SIG-M5 treated with dmso at 0.1 percent for 504 hours (cell line): ENCODE data around the gene B3GNT2.

Source experiments
- DNase-seq: peaks from one replicate; lab custom pipeline; 2025; ENCODE audit not compliant: unreplicated experiment; lab: John Stamatoyannopoulos, UW

Gene B3GNT2

DNA sequence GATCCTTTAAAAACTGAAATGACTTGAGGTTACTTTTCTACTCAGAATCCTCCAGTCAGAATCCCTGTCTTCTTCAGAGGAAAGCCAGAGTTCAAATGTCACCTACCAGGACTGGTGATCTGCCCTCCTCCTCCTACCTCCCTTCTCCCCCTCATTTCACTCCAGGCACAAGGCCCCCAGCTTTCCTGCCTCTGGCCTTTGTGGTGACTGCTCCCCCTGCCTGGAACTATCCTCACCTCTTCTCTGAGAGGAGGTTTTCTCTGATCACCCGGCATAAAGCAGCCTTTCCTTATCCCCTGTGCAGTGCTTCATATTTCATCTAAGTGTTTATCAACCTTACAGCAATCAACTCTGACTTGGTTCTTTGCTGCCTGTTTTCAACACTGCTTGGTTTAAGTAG lies 6.8 kb downstream of the B3GNT2 start:
- no peak for DNase-seq

DNA sequence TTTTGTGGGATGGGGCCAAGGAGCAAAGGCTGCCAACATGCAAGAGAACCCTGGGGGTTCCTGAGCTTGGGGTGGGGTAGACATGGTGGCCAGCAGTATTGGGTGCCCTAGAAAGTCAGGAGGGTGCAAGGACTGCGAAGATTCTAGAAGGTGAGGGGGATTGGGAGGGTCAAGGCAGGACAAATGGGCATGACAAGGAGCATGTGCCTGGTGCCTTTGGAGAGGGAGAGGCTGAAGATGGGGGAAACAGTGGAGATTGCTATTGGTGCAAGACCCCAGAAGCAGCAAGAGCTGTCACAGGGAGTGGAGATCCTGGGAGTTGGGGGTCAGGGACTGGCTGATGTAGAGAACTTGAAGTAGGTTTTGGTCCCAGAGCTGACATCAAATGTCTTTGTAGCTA lies 7.5 kb downstream of the B3GNT2 start:
- no peak for DNase-seq

DNA sequence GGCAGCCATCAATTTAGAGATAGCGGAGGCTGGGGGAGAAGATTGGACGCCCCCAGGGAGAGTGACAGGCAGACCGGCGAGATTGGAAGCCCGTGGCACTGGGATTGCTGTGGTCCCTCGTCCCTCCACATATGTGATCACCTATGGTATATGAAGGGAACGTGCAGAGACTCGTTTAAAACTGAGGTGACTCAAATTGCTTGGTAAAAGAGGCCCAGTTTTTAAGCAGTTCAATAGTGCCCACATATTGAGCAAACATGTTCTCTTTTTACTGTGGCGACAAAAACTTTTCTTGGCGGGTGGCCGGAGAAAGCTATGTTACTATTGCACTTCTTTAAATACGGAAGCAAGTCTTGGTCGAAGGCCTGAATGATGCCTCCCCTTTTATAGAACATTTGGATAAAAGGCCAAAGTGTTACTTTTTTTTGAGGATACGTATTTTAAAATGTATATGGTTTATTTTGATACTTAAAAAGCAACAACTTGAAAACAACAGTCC lies 9.1 kb downstream of the B3GNT2 start:
- DNase-seq, result peak; percentile 27

DNA sequence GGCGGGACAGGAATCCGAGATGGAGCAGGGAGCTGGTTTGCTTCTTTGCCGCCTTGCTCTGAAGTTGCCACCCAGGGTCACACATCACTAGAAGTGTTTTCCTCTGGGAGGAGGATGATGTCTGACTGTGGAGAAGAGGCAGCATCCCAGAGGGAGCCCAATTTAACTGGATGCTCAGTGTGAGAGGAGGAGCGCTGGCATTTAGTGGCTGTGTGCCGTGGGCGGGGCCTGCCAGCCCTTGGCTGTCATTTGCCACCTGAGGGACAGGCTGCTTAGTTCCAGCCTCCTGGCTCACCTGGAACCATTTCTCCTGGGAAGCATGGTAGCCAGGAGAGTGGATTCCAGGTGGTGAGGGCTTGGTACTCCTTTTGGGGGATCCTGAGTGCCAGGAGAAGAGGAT lies 9.6 kb downstream of the B3GNT2 start:
- DNase-seq, result no peak

DNA sequence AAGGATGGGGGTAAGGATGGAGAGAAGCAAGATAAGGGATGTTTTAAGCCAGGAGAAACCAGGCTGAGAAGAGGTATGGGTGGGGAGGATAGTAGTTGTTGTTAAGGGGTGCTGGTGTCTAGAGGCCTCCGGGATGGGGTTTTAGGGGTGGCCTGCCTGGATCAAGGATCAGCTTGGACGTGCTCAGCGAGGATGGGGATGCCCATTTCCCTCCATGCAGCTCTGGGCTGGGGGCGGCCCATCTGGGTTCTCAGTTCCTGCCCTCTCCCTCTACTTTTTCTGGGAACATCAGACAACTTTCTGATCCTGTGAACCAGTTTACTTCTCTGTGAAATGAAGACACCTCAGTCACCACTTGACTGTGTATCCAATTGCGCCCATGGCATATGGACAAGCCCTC lies 10.1 kb downstream of the B3GNT2 start:
- no peak for DNase-seq

DNA sequence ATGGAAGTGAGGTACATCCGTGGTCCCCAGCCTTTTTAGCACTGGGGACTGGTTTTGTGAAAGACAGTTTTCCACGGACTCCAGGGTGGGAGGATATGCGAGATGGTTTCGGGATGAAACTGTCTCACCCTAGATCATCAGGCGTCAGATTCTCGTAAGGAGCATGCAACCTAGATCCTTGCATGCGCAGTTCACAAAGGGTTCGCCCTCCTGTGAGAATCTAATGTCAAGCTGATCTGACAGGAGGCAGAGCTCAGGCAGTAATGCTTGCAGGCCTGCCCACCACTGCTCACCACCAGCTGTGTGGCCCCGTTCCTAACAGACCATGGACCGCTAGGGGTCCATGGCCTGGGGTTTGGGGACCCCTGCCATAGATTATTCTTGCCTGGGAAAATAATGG lies 11.6 kb downstream of the B3GNT2 start:
- no peak for DNase-seq

DNA sequence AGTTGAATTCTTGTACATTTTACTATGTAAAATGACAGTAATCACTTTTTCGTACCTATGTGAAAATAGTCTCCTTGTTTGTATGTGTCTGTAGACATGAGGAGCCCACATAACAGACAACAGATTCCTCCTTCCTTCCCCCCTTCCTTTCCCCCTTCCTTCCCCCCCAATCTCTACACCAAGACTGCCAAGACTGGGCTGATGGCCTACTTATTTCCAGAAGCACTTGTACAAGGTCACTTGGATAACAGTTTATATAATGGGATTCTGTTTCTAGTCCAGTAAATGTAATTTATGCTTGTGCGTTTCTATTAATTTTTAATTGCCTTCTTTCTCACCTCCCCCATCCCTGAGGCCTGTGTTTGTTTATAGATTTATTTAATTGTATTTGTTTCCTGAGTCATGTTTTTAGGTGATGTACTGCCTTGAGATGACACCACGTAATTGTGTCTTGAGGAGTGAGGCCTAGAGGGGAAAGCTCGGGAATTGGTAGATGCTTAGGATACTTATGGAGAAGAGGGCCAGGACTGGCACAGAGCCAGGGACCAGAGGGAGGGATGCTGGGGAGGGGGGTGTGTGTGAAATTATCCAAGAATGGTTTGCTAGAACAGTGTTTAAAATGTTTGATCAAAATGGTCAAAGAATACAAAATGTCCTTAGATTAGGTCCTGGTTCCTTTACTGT lies 12.3 kb downstream of the B3GNT2 start:
- DNase-seq, result no peak

DNA sequence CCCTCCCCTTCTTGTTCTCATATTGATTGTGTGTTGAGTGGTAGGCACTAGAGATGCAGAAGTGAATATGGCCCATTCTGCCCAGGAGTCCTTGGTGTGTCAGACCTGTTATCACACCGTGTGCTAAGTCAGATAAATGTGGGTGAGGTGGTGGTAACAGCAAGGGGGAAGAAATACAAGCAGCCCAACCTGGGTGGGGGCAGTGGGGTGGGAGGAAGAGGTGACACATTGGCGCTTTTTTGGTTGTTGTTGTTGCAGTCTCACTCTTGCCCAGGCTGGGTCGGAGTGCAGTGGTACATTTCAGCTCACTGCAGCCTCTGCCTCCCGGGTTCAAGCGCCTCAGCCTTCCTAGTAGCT lies 12.8 kb downstream of the B3GNT2 start:
- DNase-seq, result peak; percentile 10

DNA sequence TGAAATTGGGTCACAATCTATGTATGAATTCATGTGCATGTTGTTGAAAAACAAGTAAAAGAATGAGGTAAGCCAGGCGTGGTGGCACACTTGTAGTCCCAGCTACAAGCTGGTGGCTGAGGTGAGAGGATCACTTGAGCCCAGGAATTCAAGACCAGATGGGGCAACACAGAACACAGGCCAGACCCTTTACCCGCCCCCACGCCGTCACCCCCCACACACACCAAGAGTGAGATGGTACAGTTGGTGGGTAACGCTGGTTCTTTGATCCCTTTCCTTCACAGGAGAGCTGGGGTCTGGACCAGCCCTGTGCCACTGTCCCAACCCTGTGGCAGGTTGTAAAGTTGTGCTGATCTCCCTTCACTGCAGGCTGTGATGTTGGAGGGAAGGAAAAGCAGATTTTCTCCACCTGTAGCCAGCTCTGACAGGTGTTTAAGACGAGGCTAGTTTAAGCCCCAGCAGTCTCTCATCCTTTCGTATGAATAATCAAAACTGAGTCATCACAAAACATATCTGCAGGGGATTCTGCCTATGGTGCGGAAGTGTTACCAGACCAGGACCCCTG lies 13.6 kb downstream of the B3GNT2 start:
- DNase-seq, result no peak

DNA sequence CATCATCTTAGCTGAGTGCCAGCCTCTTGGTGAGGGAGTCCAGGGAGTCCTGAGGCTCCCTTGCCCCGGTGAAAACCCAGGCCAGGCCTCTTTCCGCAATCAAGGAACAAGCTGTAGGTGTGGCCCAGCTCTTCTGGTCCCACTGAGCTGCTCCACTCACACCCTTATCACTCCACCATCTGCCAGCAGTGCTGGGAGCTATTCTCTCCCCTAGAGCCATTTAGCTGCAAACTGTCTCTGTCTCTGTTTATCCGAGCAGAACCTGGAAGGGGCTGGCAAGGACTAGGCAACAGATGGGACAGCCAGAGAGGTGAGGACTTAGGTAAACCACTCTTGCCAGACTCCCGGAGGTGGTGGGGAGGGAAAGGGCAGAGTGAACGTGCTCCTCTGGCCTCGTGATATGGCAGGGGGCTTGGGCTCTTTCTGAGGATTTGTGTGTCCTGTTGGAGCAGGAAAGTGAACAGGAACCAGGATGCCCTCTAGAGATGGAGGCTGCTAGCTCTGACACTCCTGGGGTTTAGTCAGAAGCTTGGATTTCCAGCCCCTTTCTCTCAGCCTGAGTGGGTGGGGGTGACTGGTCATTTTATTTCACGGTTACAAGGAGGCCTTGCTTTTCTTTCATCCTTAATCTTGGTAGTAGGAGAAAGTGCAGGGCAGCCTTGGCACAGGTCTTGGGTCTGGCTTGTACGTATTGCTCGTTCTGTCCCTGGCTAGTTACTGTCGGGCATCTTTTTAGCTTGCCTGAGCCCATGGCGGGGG lies 19.6 kb downstream of the B3GNT2 start:
- DNase-seq, result no peak

DNA sequence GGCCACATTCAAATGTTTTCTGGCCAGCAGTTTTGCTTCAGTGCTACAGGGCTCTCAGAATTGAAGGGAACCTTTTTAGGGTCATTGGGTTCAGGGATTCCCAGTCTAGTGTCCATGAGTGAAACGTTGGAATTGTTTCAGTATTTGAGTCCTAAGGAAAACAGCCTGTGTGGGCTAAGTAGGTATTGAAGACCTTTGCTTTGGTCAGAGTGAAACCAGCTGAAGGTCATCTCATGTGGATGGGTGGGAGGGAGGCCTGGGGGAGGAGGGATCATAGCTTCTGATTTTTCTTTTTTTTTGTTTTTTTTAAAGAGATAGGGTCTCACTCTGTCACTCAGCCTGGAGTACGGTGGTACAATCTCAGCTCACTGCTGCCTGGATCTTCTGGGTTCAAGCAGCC lies 20.2 kb downstream of the B3GNT2 start:
- no peak for DNase-seq

DNA sequence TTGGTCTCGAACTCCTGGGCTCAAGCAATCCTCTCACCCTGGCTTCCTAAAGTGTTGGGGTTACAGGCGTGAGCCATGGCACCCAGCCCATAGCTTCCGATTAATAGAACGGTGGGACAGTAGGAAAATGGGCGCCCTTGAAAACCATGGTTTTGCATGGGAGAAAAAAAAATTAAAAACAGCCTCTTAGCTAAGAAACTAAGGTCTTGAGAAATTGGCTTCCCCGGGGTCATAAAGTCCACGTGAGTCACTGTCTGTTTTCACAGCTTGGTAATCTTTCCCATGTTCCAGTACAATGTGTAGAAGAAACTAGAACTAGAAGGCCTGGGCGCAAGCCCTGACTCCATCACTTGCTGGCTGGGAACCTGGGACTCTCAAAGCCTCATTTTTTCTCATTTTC lies 20.7 kb downstream of the B3GNT2 start:
- peak; percentile 45 for DNase-seq

DNA sequence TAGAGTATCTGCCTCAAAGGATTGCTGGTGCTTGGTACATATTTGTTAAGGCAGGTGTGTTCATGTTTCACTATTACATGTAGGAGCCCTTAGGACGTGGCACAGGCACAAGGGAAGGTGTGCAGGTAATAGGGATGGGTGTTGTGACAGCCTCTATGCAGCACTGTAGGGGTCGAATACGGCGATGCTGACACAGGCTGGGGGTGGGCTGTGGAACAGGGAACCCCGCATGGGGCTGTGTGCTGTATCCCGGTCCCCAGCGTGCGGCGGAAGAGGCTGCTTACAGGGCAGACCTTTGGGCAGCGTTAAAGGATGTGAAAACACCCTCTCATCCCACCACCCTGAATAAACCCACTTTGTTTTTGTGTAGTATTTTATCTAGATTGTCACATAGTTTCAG lies 21.5 kb downstream of the B3GNT2 start:
- DNase-seq, result no peak

DNA sequence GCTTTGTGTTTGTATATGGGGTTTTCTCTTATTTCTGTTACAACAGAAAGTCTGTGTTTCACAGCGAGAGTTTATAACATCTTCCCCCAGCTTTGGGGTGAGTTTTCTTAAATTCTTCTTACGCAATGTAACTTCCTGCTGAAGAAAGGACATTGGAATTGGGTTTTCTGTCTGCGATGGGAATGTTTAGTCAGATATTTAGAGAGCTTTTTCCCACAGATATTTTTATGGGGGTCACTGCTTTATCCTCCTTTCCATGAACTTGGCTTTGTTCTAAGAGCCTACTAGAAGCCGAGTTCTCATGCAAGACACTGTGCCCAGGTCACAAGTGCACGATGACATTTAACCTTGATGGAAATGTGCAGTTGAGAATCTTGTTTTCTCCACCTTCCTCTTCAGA lies 22.1 kb downstream of the B3GNT2 start:
- no peak for DNase-seq

DNA sequence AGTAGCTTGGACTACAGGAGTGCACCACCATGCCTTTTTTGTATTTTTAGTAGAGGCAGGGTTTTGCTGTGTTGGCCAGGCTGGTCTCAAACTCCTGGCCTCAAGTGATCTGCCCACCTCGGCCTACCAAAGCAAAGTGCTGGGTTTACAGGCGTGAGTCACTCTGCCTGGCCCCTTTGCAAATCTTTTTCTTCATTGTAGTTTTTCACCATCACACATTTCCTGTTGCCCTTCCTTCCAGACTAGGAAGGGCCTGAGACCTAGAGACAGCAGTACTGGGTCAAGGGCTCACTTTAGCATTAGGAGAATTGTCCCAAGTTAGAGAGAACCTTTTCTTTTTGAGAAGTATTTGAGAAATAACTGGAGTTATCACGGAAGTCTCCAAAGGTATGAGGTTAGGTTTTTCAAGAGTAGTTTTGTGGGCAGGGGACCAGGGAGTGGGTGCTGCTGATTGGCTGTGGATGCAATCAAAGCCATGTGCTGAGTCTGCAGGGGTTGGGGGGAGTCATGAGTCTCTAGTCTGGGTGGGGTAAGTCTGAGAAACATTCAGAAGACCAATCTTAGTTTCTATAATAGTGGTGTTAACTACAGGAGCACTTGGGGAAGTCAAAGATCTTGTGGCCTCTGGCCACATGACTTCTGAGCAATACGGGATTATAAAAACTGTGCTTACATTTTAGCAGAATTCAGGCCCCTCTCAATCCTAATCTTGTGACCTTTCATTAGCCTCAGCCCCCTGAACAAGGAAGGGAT lies 23.7 kb downstream of the B3GNT2 start:
- DNase-seq, result no peak

DNA sequence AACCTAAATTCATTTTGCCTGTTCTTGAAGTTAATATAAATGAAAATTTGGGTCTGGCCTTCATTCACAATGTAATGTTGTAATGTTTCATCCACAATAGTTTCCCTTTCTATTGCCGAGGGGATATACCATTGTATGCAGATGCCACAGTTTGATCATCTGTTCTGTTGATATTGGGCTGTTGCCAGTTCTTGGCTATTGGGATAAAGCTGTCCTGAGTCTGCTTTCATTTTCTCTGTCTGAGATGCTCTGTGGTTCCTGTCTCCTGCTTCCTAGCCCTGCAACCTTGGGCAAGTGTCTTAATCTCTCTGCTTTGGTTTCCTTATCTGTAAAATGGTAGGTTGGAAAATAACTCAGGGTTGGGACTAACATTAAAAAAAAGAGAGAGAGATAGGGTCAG lies 25.2 kb downstream of the B3GNT2 start:
- DNase-seq, result no peak

DNA sequence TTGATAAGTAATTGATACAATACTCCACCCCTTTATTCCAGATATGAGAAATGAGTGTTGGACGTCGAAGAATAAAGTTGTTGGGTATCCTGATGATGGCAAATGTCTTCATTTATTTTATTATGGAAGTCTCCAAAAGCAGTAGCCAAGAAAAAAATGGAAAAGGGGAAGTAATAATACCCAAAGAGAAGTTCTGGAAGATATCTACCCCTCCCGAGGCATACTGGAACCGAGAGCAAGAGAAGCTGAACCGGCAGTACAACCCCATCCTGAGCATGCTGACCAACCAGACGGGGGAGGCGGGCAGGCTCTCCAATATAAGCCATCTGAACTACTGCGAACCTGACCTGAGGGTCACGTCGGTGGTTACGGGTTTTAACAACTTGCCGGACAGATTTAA lies 26.3 kb downstream of the B3GNT2 start:
- no peak for DNase-seq

DNA sequence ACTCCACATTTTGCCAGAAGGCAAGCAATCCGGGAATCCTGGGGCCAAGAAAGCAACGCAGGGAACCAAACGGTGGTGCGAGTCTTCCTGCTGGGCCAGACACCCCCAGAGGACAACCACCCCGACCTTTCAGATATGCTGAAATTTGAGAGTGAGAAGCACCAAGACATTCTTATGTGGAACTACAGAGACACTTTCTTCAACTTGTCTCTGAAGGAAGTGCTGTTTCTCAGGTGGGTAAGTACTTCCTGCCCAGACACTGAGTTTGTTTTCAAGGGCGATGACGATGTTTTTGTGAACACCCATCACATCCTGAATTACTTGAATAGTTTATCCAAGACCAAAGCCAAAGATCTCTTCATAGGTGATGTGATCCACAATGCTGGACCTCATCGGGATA lies 26.8 kb downstream of the B3GNT2 start:
- no peak for DNase-seq

DNA sequence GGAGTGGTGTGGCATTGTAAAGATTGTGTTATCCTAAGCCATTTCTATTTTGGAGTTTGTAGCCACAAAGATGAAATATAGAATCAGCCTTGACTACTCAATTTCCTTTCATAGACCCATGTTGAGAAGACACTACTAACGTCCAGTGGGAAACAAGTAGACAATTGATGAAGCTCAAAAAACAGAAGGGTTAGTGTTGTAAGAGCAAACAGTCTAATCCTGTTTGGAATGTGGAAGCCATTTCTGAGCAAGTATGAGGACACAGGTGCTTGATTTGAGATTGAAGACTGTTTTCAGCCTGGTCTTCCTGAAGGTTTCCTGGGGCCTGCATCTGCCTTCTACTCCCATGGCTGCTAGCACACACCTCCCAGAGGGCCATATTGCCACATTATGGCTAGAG lies 29.1 kb downstream of the B3GNT2 start:
- DNase-seq, result no peak

DNA sequence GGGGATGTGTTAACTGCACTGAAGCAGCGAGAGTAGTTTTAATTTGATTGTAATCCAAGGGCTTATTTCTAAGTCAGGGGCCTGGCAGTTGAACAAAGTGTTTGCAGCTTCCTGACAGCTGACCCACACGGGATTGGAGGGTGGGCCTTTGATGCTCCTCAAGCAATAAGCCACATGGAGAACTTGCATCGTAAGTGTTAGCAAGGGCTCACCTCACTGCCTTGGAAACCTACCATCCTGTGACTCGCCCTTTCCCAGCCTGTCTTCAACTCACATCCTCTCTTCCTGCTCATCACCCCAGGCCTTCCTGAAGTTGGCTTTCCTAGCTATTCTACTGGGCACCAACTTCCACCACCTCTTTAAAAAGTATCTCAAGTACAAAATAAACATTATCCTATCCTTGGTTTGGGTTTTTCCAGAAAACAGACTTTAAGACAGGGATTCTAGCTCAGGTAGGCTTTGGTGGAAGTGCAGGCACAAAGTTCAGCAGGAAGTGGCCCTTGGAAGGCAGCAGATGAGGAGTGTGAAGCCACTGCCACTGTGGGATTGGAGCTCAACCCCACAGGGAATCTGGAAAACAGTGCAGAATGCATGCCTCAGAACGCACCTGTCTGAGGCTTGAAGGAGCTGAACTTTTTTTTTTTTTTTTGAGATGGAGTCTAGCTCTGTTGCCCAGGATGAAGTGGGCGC lies 31.6 kb downstream of the B3GNT2 start:
- no peak for DNase-seq

DNA sequence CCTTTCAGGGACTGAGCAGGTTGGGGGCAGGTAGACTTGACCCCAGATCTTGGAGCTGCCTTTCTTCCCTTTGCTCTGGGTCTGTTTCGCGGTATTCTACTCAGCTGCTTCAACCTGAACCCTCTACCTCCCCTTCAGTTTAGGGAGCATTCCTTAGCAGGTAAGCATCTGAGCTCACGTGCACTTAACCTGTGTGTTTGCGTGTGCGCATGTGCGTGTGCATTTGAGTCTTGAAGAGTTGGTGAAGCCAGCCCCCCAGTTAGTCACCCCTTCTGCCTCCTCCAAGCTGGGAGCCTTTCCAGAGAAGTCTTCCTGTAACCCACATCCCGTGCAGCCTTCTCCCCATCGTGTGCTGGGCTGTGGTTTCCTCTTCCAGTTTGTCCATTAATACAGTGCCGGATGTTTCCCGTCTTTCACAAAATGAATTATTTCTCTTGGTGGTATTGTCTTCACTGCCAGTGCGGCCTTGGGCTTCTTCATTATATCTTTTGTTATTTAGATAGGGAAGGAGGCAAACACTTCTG lies 33.2 kb downstream of the B3GNT2 start:
- no peak for DNase-seq
